HCT116 (cell line): Measurements from ENCODE around the gene RAVER1. TPM values are rescaled to one million over a fixed set of nuclear protein-coding genes. Genes with fewer than 3 reads are reported as not detected.

ENCODE experiments used
- ATAC-seq: fragments of 200-7000 bp; cut with Tn5 transposase; 2 replicates; pipeline ENCODE4 v1.9.1; 2020; ENCODE audit warnings: mild to moderate bottlenecking, moderate library complexity
- BruUV-seq: library from RNA; stranded (reverse); fragments of 400-500 nt; replicated peaks from 2 replicates; lab custom pipeline; 2021; lab: Mats Ljungman, UMichigan
- CTCF ChIA-PET: fragments of 300-600 bp; sonication (Branson Sonifier 250); formaldehyde crosslinking; loops from one replicate; lab custom pipeline; 2021; ENCODE audit warnings: antibody characterized with exemption; lab: Charles Lee
- POLR2A ChIA-PET: fragments of 300-600, 350-600 bp; sonication (Branson Sonifier 250); formaldehyde crosslinking; loops from one replicate; lab custom pipeline; 2021; ENCODE audit warnings: antibody characterized with exemption; lab: Charles Lee
- RAD21 ChIA-PET, 2 experiments: fragments of 300-600 bp; sonication (Branson Sonifier 250); formaldehyde crosslinking; loops; one replicate each; lab custom pipeline; 2023; ENCODE audit warnings: low total read pairs in 2 of 2; ENCODE audit not compliant: uncharacterized antibody in 2 of 2, unreplicated experiment in 2 of 2, low non-redundant PET in 1 of 2; lab: Charles Lee
- DNase-seq: peaks from one replicate; pipeline ENCODE4 v3.0.0-alpha.2; 2010; ENCODE audit warnings: low read depth, low spot score
- H2AFZ ChIP-seq: fragments of 200-600 bp; shearing (Covaris generic), sonication (generic); 2 replicates; pipeline ENCODE4 v1.6.1; 2017; ENCODE audit warnings: low read depth, mixed run types, mixed read lengths, antibody characterized with exemption, low read length; ENCODE audit not compliant: poor library complexity, severe bottlenecking
- H3K27ac ChIP-seq: 2 replicates; pipeline ENCODE4 v1.5.1; 2012; ENCODE audit warnings: low read depth, low read length
- H3K27me3 ChIP-seq: fragments of 200-600 bp; sonication (generic); 2 replicates; pipeline ENCODE4 v1.6.1; 2016; ENCODE audit warnings: mixed run types, low read length, mixed read lengths; ENCODE audit not compliant: insufficient read depth
- H3K36me3 ChIP-seq, 2 experiments: fragments of 200-500 bp in 1 of 2; fragments of 200-600 bp in 1 of 2; sonication (Bioruptor generic) in 1 of 2; sonication (generic) in 1 of 2; 2 replicates each; pipeline versions ENCODE4 v1.5.1 to v1.6.1; 2014 to 2016; ENCODE audit warnings: low read length in 2 of 2, inconsistent platforms in 1 of 2, mixed read lengths in 1 of 2, mixed run types in 1 of 2; ENCODE audit not compliant: insufficient read depth in 2 of 2, control insufficient read depth in 1 of 2
- H3K4me1 ChIP-seq, 2 experiments: fragments of 200-600 bp in 1 of 2; sonication (generic) in 1 of 2; 2 replicates each; pipeline versions ENCODE4 v1.5.1 to v1.6.1; 2012 to 2017; ENCODE audit warnings: low read length in 2 of 2, inconsistent platforms in 1 of 2, mild to moderate bottlenecking in 1 of 2, mixed read lengths in 1 of 2, mixed run types in 1 of 2, moderate library complexity in 1 of 2; ENCODE audit not compliant: insufficient read depth in 2 of 2, control insufficient read depth in 1 of 2
- H3K4me2 ChIP-seq: fragments of 200-600 bp; sonication (generic); 2 replicates; pipeline ENCODE4 v1.6.1; 2017; ENCODE audit warnings: mixed run types, low read length, mixed read lengths
- H3K4me3 ChIP-seq, 2 experiments: fragments of 200-600 bp in 1 of 2; sonication (generic) in 1 of 2; replicated peaks in 1 of 2; 2 replicates each; pipeline ENCODE4 v1.5.1; 2011 to 2016; ENCODE audit warnings: low read length in 2 of 2, control low read depth in 1 of 2, low read depth in 1 of 2, mild to moderate bottlenecking in 1 of 2, mixed read lengths in 1 of 2, mixed run types in 1 of 2
- H3K79me2 ChIP-seq: fragments of 200-600 bp; sonication (generic); 2 replicates; pipeline ENCODE4 v1.6.1; 2017; ENCODE audit warnings: mild to moderate bottlenecking, mixed run types, low read length, moderate library complexity, mixed read lengths; ENCODE audit not compliant: insufficient read depth
- H3K9ac ChIP-seq: fragments of 200-600 bp; sonication (generic); 2 replicates; pipeline ENCODE4 v1.6.1; 2016; ENCODE audit warnings: low read length, mixed read lengths
- H3K9me2 ChIP-seq: fragments of 200-600 bp; sonication (generic), shearing (Covaris generic); 2 replicates; pipeline ENCODE4 v1.6.1; 2017; ENCODE audit warnings: mixed run types, mild to moderate bottlenecking, moderate library complexity; ENCODE audit not compliant: insufficient read depth
- H3K9me3 ChIP-seq, 2 experiments: fragments of 200-500 bp in 1 of 2; fragments of 200-600 bp in 1 of 2; sonication (Bioruptor generic) in 1 of 2; sonication (generic) in 1 of 2; 2 replicates each; pipeline ENCODE4 v1.6.1; 2014 to 2017; ENCODE audit warnings: low read length in 2 of 2, mixed read lengths in 2 of 2, inconsistent platforms in 1 of 2, low read depth in 1 of 2, mild to moderate bottlenecking in 1 of 2, mixed run types in 1 of 2, moderate library complexity in 1 of 2; ENCODE audit not compliant: control insufficient read depth in 1 of 2, insufficient read depth in 1 of 2
- H4K20me1 ChIP-seq: fragments of 200-600 bp; sonication (generic), shearing (Covaris generic); 2 replicates; pipeline ENCODE4 v1.6.1; 2017; ENCODE audit warnings: mixed run types, mild to moderate bottlenecking, moderate library complexity; ENCODE audit not compliant: insufficient read depth
- ATF3 ChIP-seq: IDR thresholded peaks from 2 replicates; pipeline ENCODE4 v1.6.1; 2012
- CBX3 ChIP-seq: IDR thresholded peaks from 2 replicates; pipeline ENCODE4 v1.6.1; 2012; ENCODE audit warnings: low read depth
- ELF1 ChIP-seq: IDR thresholded peaks from 2 replicates; pipeline ENCODE4 v1.6.1; 2012; ENCODE audit warnings: low read depth, borderline replicate concordance
- EZH2 ChIP-seq: fragments of 200-600 bp; sonication (generic); IDR thresholded peaks from 2 replicates; pipeline ENCODE4 v1.6.1; 2017; ENCODE audit warnings: antibody characterized with exemption, mixed run types
- JUND ChIP-seq: IDR thresholded peaks from 2 replicates; pipeline ENCODE4 v1.6.1; 2012
- MAX ChIP-seq: IDR thresholded peaks from 2 replicates; pipeline ENCODE4 v1.6.1; 2012
- POLR2A ChIP-seq: IDR thresholded peaks from 2 replicates; pipeline ENCODE4 v1.7.0; 2011; ENCODE audit warnings: borderline replicate concordance; ENCODE audit not compliant: insufficient read depth, insufficient read length; ENCODE audit errors: extremely low read depth
- RAD21 ChIP-seq: IDR thresholded peaks from 2 replicates; pipeline ENCODE4 v1.6.1; 2012; ENCODE audit warnings: low read depth, mild to moderate bottlenecking
- REST ChIP-seq: IDR thresholded peaks from 2 replicates; pipeline ENCODE4 v1.6.1; 2012; ENCODE audit warnings: low read depth
- SIN3A ChIP-seq: IDR thresholded peaks from 2 replicates; pipeline ENCODE4 v1.6.1; 2012; ENCODE audit warnings: low read depth
- SP1 ChIP-seq: IDR thresholded peaks from 2 replicates; pipeline ENCODE4 v1.6.1; 2012; ENCODE audit warnings: low read depth
- SRF ChIP-seq: IDR thresholded peaks from 2 replicates; pipeline ENCODE4 v1.6.1; 2012; ENCODE audit warnings: low read depth
- TCF7L2 ChIP-seq: IDR thresholded peaks from 2 replicates; pipeline ENCODE4 v1.7.0; 2011; ENCODE audit warnings: borderline replicate concordance, inconsistent platforms; ENCODE audit not compliant: insufficient read depth, insufficient read length; ENCODE audit errors: extremely low read depth
- YY1 ChIP-seq: IDR thresholded peaks from 2 replicates; pipeline ENCODE4 v1.6.1; 2011; ENCODE audit warnings: low read length, low read depth, moderate library complexity, mild to moderate bottlenecking; ENCODE audit not compliant: insufficient replicate concordance; ENCODE audit errors: extremely low read depth
- ZBTB33 ChIP-seq: IDR thresholded peaks from 2 replicates; pipeline ENCODE4 v1.6.1; 2011; ENCODE audit warnings: mild to moderate bottlenecking, low read length, moderate library complexity; ENCODE audit not compliant: insufficient replicate concordance; ENCODE audit errors: extremely low read depth
- ZFX ChIP-seq: fragments of 450-650 bp; IDR thresholded peaks from 2 replicates; pipeline ENCODE4 v1.6.1; 2017
- ZNF274 ChIP-seq: fragments of 200-500 bp; sonication (Bioruptor generic); IDR thresholded peaks from 2 replicates; pipeline ENCODE4 v1.6.1; 2014; ENCODE audit warnings: mild to moderate bottlenecking, low read depth, low read length, inconsistent platforms
- intact Hi-C: fragments of 100-400 bp; cut with micrococcal nuclease; formaldehyde crosslinking; loops from 2 replicates; pipeline ENCODE4 v1.10.0; 2022
- total RNA-seq: library from RNA; stranded (reverse); gene quantifications from one replicate; pipeline ENCODE4 v1.2.1, GENCODE V29; 2021; ENCODE audit not compliant: unreplicated experiment

Gene RAVER1
- total RNA-seq, 1 experiment from 2014 or later: 71.0 TPM

- TF ChIP-seq ZBTB33: no peak
- TF ChIP-seq ELF1: no peak
- no peak for TF ChIP-seq EZH2
- TF ChIP-seq JUND: no peak
- no peak for TF ChIP-seq TCF7L2
- TF ChIP-seq SRF: no peak
- no peak for TF ChIP-seq POLR2A
Measured at GRCh38 chr19:10320602-10321416, 12.5 kb downstream of the RAVER1 start (continued).

GRCh38 chr19:10318807-10319682 is 14.3 kb downstream of the RAVER1 start:
- ChIA-PET CTCF (no interaction called here), RAD21 (no interaction called here), POLR2A (interaction anchor here (1.2 kb wide), 1 partner anchor 30 kb away, joined by 3 read pairs; no protein-coding TSS in a partner anchor)
- Histone ChIP-seq H2AFZ (no peak overlapping the region), H3K9ac (no peak overlapping the region), H3K36me3 (peaks cover 13 to 28% of the 10 kb centered on the region in 2 experiments; a peak in 3 of 4 replicates), H3K9me3 (no peaks in the 10 kb centered on the region), H3K9me2 (no peaks in the 10 kb centered on the region), H4K20me1 (no peaks in the 10 kb centered on the region), H3K4me2 (no peak overlapping the region), H3K4me1 (peaks cover 4 to 21% of the 10 kb centered on the region in 2 experiments; a peak in 3 of 4 replicates), H3K79me2 (0 out of 2 replicates have a peak, but pooled peaks cover 4% of the 10 kb centered on the region), H3K27me3 (no peaks in the 10 kb centered on the region), H3K4me3 (no peak overlapping the region), H3K27ac (no peak overlapping the region; the same call in 1 of the 2 replicates)
- no TSS peak for BruUV-seq
- intact Hi-C loops: no loop called here
- ATAC-seq (no peak), DNase-seq (no peak)
- no peak for TF ChIP-seq ATF3
- no peak for TF ChIP-seq JUND
- TF ChIP-seq SIN3A: no peak
- TF ChIP-seq CBX3: no peak
- TF ChIP-seq REST: no peak
- TF ChIP-seq SP1: no peak
- TF ChIP-seq YY1: no peak
- no peak for TF ChIP-seq RAD21
- no peak for TF ChIP-seq ZFX
- TF ChIP-seq SRF: no peak
- no peak for TF ChIP-seq POLR2A
- TF ChIP-seq MAX: no peak
- no peak for TF ChIP-seq ZNF274
- TF ChIP-seq ELF1: no peak
